Lower leg skin (tissue), 3 donors: ENCODE data around the gene YJEFN3.

Experiments used
- POLR2A ChIP-seq, 2 donors: fragments of 450-650 bp; IDR thresholded peaks; one replicate each; pipeline ENCODE4 v1.6.1; 2016 to 2017; ENCODE audit warnings: antibody characterized with exemption in 2 of 2, mild to moderate bottlenecking in 1 of 2, moderate library complexity in 1 of 2
- TF ChIP-seq, protein P1 (sequence below), 3 donors: fragments of 450-650 bp; IDR thresholded peaks; one replicate each; pipeline ENCODE4 v1.5.1; 2016; ENCODE audit warnings: antibody characterized with exemption in 3 of 3, mild to moderate bottlenecking in 3 of 3, moderate library complexity in 2 of 3

DNA sequence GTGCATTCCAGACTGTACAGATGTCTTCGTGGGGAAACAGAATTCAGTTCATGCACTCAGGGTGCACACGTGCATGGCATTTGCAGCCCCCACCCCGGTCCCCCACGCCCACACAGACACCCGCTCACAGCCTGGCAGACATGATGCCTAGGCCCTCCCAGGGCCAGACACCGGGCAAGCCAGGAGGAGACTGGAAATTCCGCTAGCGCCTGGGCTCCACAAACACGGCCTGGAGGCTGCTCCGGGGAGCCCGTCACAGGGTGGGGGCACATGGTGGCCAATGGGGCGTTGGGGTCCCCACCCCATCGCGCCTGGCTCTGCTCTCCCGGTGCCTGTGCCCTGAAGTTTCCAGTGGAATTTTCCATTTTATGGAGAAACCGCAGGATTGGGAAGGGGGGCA lies 12.9 kb downstream of the YJEFN3 start:
- TF ChIP-seq, protein P1, sequence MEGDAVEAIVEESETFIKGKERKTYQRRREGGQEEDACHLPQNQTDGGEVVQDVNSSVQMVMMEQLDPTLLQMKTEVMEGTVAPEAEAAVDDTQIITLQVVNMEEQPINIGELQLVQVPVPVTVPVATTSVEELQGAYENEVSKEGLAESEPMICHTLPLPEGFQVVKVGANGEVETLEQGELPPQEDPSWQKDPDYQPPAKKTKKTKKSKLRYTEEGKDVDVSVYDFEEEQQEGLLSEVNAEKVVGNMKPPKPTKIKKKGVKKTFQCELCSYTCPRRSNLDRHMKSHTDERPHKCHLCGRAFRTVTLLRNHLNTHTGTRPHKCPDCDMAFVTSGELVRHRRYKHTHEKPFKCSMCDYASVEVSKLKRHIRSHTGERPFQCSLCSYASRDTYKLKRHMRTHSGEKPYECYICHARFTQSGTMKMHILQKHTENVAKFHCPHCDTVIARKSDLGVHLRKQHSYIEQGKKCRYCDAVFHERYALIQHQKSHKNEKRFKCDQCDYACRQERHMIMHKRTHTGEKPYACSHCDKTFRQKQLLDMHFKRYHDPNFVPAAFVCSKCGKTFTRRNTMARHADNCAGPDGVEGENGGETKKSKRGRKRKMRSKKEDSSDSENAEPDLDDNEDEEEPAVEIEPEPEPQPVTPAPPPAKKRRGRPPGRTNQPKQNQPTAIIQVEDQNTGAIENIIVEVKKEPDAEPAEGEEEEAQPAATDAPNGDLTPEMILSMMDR (IDR thresholded peaks at IDR 0.05) = no peak
- no peak for TF ChIP-seq POLR2A (IDR thresholded peaks at IDR 0.05)
